HEK293 (cell line): ENCODE results near the gene HK3.

Experiments used
- SP2 ChIP-seq: fragments of 450-650 bp; formaldehyde crosslinking; IDR thresholded peaks from 2 replicates; pipeline ENCODE4 v1.5.1; 2016; ENCODE audit warnings: missing biosample characterization, missing genetic modification characterization
- TRIM28 ChIP-seq: IDR thresholded peaks from 2 replicates; pipeline ENCODE4 v1.6.1; 2011; ENCODE audit warnings: low read length, control low read depth, borderline replicate concordance
- ZNF121 ChIP-seq: fragments of 450-650 bp; formaldehyde crosslinking; IDR thresholded peaks from 2 replicates; pipeline ENCODE4 v1.5.1; 2016; ENCODE audit warnings: missing biosample characterization, missing genetic modification characterization
- ZNF2 ChIP-seq: fragments of 450-650 bp; formaldehyde crosslinking; IDR thresholded peaks from 2 replicates; pipeline ENCODE4 v1.5.1; 2016; ENCODE audit warnings: missing biosample characterization, missing genetic modification characterization
- ZNF223 ChIP-seq: fragments of 450-650 bp; formaldehyde crosslinking; IDR thresholded peaks from 2 replicates; pipeline ENCODE4 v1.5.1; 2016; ENCODE audit warnings: missing biosample characterization, missing genetic modification characterization
- ZNF747 ChIP-seq: fragments of 450-650 bp; formaldehyde crosslinking; IDR thresholded peaks from 2 replicates; pipeline ENCODE4 v1.5.1; 2016; ENCODE audit warnings: missing biosample characterization, missing genetic modification characterization
- TF ChIP-seq, protein P1 (sequence below): fragments of 450-650 bp; formaldehyde crosslinking; IDR thresholded peaks from 2 replicates; pipeline ENCODE4 v1.5.1; 2016; ENCODE audit warnings: missing biosample characterization, missing genetic modification characterization
- TF ChIP-seq, protein P2 (sequence below): fragments of 450-650 bp; formaldehyde crosslinking; IDR thresholded peaks from 2 replicates; pipeline ENCODE4 v1.5.1; 2016; ENCODE audit warnings: missing biosample characterization, missing genetic modification characterization

GRCh38 chr5:176916337-176916736, 17.2 kb upstream of the HK3 start:
- TF ChIP-seq, protein P1, sequence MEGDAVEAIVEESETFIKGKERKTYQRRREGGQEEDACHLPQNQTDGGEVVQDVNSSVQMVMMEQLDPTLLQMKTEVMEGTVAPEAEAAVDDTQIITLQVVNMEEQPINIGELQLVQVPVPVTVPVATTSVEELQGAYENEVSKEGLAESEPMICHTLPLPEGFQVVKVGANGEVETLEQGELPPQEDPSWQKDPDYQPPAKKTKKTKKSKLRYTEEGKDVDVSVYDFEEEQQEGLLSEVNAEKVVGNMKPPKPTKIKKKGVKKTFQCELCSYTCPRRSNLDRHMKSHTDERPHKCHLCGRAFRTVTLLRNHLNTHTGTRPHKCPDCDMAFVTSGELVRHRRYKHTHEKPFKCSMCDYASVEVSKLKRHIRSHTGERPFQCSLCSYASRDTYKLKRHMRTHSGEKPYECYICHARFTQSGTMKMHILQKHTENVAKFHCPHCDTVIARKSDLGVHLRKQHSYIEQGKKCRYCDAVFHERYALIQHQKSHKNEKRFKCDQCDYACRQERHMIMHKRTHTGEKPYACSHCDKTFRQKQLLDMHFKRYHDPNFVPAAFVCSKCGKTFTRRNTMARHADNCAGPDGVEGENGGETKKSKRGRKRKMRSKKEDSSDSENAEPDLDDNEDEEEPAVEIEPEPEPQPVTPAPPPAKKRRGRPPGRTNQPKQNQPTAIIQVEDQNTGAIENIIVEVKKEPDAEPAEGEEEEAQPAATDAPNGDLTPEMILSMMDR (tag by site-specific recombination), result no peak
- TF ChIP-seq SP2 (tag by site-specific recombination), result no peak
- no peak for TF ChIP-seq ZNF121 (tag by site-specific recombination)
- TF ChIP-seq, protein P2, sequence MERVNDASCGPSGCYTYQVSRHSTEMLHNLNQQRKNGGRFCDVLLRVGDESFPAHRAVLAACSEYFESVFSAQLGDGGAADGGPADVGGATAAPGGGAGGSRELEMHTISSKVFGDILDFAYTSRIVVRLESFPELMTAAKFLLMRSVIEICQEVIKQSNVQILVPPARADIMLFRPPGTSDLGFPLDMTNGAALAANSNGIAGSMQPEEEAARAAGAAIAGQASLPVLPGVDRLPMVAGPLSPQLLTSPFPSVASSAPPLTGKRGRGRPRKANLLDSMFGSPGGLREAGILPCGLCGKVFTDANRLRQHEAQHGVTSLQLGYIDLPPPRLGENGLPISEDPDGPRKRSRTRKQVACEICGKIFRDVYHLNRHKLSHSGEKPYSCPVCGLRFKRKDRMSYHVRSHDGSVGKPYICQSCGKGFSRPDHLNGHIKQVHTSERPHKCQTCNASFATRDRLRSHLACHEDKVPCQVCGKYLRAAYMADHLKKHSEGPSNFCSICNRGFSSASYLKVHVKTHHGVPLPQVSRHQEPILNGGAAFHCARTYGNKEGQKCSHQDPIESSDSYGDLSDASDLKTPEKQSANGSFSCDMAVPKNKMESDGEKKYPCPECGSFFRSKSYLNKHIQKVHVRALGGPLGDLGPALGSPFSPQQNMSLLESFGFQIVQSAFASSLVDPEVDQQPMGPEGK, result no peak
- TF ChIP-seq ZNF747 (tag by site-specific recombination), result no peak
- no peak for TF ChIP-seq TRIM28
- TF ChIP-seq ZNF2, result no peak
- no peak for TF ChIP-seq ZNF223
